Duodenal mucosa (tissue), 2 donors: Measurements from ENCODE around the gene ITGB1.
"Not testable (repeated sequence)": the region's sequence is repeated elsewhere in the genome, so short reads cannot be mapped to it uniquely, and the experiment has no call there.

ENCODE experiments used
- H3K27ac ChIP-seq: one replicate; pipeline ENCODE4 v1.7.0; 2013; ENCODE audit warnings: low read depth, low read length
- H3K27me3 ChIP-seq, 2 donors: one replicate each; pipeline ENCODE4 v1.7.0; 2013; ENCODE audit warnings: low read length in 2 of 2, control low read depth in 1 of 2; ENCODE audit not compliant: insufficient read depth in 2 of 2, control insufficient read depth in 1 of 2
- H3K36me3 ChIP-seq, 2 donors: one replicate each; pipeline ENCODE4 v1.7.0; 2013; ENCODE audit warnings: low read length in 2 of 2, control low read depth in 1 of 2; ENCODE audit not compliant: insufficient read depth in 2 of 2, control insufficient read depth in 1 of 2
- H3K4me1 ChIP-seq, 2 donors: one replicate each; pipeline ENCODE4 v1.7.0; 2013; ENCODE audit warnings: low read length in 2 of 2, control low read depth in 1 of 2; ENCODE audit not compliant: insufficient read depth in 2 of 2, control insufficient read depth in 1 of 2
- H3K4me3 ChIP-seq, 2 donors: one replicate each; pipeline ENCODE4 v1.7.0; 2013; ENCODE audit warnings: low read length in 2 of 2, low read depth in 1 of 2
- H3K9ac ChIP-seq, 2 donors: one replicate each; pipeline ENCODE4 v1.7.0; 2013; ENCODE audit warnings: low read length in 2 of 2, low read depth in 1 of 2
- H3K9me3 ChIP-seq, 2 donors: one replicate each; pipeline ENCODE4 v1.7.0; 2013; ENCODE audit warnings: low read length in 2 of 2, control low read depth in 1 of 2; ENCODE audit not compliant: control insufficient read depth in 1 of 2

ITGB1 gene

GRCh38 chr10:32958085-32959005 lies at the start of gene ITGB1:
Gene ITGB1 (minus strand): TSS chr10:32958230. CDS start chr10:32935558, 22,672 bp downstream.
- peak within 1 kb of the TSS; percentile 90 to 99 for H3K4me3 ChIP-seq
- H3K27me3 ChIP-seq: no peaks in the 10 kb centered on the region
- peak within 1 kb of the TSS; percentile 99 to 100 for H3K9ac ChIP-seq
- peaks cover 48% of the 10 kb centered on the region in 2 donors for H3K4me1 ChIP-seq
- H3K36me3 ChIP-seq: no peaks in the 10 kb centered on the region
- H3K27ac ChIP-seq: peak within 1 kb of the TSS; percentile 91
- no peaks in the 10 kb centered on the region for H3K9me3 ChIP-seq

GRCh38 chr10:33006342-33006887 lies 48.4 kb upstream of the ITGB1 start:
- H3K9ac ChIP-seq: peak overlapping the region in 1 of 2 donors; percentile 73
- H3K27ac ChIP-seq: no peak overlapping the region
- peaks cover 4 to 5% of the 10 kb centered on the region in 2 donors for H3K4me1 ChIP-seq
- H3K9me3 ChIP-seq: no peaks in the 10 kb centered on the region
- no peak overlapping the region for H3K4me3 ChIP-seq
- H3K36me3 ChIP-seq: no peaks in the 10 kb centered on the region
- H3K27me3 ChIP-seq: no peaks in the 10 kb centered on the region

- Histone ChIP-seq H3K36me3 (no peaks in the 10 kb centered on the region), H3K4me3 (peak overlapping the region; percentile 75 to 84), H3K4me1 (peaks cover 4 to 5% of the 10 kb centered on the region in 2 donors), H3K27me3 (no peaks in the 10 kb centered on the region), H3K27ac (peak overlapping the region; percentile 76), H3K9me3 (no peaks in the 10 kb centered on the region), H3K9ac (peak overlapping the region; percentile 67 to 73)
Observed at GRCh38 chr10:33005322-33006301, 47.6 kb upstream of the ITGB1 start.

- Histone ChIP-seq H3K27me3 (no peaks in the 10 kb centered on the region), H3K9ac (no peak overlapping the region), H3K4me3 (no peak overlapping the region), H3K27ac (no peak overlapping the region), H3K4me1 (peaks cover 4 to 5% of the 10 kb centered on the region in 2 donors), H3K9me3 (no peaks in the 10 kb centered on the region), H3K36me3 (no peaks in the 10 kb centered on the region)
Observed at GRCh38 chr10:33001908-33002492, 44.0 kb upstream of the ITGB1 start.

DNA sequence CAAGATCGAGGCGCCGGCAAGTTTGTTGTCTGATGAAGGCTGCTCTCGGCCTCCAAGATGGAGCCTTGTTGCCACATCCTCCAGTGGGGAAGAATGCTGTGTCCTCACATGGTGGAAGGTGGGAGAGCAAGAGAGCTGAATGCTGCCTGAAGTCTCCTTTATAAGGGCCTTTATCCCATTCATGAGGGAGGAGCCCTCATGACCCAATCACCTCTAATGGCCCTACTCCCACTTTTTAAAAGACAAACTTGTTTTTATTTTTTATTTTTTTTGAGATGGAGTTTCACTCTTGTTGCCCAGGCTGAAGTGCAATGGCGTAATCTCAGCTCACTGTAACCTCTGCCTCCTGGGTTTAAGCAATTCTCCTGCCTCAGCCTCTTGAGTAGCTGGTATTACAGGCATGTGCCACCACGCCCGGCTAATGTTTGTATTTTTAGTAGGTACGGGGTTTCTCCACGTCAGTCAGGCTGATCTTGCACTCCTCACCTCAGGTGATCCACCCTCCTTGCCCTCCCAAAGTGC lies 40.1 kb upstream of the ITGB1 start:
- H3K9me3 ChIP-seq, H3K27me3 ChIP-seq, H3K27ac ChIP-seq, H3K4me1 ChIP-seq, H3K36me3 ChIP-seq, H3K4me3 ChIP-seq, H3K9ac ChIP-seq: not testable (repeated sequence)

DNA sequence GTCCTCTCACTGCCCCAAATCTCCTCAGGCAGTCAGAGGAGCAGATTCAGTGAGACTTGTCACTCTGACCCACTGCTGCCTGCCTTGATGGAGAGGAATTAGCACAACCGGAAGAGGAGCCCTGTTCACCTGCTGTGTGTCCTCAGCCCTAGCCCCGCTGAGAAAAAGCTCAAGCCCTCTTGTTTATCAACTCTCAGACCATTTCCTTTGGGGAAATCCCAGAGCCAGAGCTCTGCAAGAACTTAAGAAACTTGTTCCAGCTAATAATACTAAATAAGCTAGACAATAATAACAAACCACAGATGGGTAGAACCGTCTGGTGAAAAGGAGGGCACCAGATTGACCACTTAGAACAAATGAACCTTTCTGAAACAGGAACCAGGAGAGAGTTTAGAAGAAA lies 37.7 kb upstream of the ITGB1 start:
- no peaks in the 10 kb centered on the region for H3K27me3 ChIP-seq
- no peaks in the 10 kb centered on the region for H3K36me3 ChIP-seq
- H3K4me3 ChIP-seq: no peak overlapping the region
- H3K9me3 ChIP-seq: no peaks in the 10 kb centered on the region
- H3K9ac ChIP-seq: no peak overlapping the region
- H3K27ac ChIP-seq: no peak overlapping the region
- peaks cover 0 to 4% of the 10 kb centered on the region in 2 donors for H3K4me1 ChIP-seq

DNA sequence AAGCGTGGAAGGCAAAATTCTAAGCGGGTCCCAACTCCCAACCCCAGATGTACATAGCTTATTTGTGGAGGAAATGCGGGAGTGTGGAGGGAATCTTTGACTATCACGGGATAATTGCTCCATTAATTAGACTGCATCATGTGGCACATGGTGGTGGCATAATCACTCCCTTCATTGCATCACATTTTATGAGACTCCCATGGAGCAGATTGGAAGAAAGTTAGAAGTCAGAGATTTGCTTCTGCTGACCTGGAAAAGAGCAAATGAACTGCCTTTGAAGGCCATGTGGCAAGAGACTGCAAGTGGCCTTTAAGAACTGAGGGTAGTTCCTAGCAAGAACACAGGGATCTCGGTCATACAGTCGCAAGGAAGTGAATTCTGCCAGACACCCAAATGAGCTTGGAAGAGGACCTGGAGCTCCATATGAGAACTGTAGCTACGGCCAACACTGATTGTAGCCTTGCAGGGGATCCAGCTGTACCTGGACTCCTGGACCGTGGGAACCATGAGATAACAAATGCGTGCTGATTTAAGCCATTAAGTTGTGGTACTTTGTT lies 37.1 kb upstream of the ITGB1 start:
- Histone ChIP-seq H3K9ac (no peak overlapping the region), H3K4me3 (no peak overlapping the region), H3K27ac (no peak overlapping the region), H3K4me1 (peaks cover 0 to 4% of the 10 kb centered on the region in 2 donors), H3K36me3 (no peaks in the 10 kb centered on the region), H3K9me3 (no peaks in the 10 kb centered on the region), H3K27me3 (no peaks in the 10 kb centered on the region)

DNA sequence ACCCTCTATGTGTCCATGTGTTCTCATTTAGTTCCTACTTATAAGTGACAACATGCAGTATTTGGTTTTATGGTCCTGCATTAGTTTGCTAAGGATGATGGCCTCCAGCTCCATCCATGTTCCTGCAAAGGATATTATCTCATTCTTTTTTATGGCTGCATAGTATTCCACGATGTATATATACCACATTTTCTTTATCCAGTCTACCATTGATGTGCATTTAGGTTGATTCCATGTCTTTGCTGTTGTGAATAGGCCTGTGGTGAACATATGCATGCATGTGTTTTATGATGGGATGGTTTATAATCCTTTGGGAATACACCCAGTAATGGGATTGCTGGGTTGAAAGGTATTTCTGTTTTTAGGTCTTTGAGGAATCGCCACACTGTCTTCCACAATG lies 36.6 kb upstream of the ITGB1 start:
- not testable (repeated sequence) for H3K9me3 ChIP-seq, H3K4me3 ChIP-seq, H3K27ac ChIP-seq, H3K4me1 ChIP-seq, H3K9ac ChIP-seq, H3K36me3 ChIP-seq, H3K27me3 ChIP-seq

- H3K27ac ChIP-seq, H3K36me3 ChIP-seq: not testable (repeated sequence)
Observed at GRCh38 chr10:32992310-32992709, 34.3 kb upstream of the ITGB1 start.

More at GRCh38 chr10:32992310-32992709, 34.3 kb upstream of the ITGB1 start:
- H3K4me1 ChIP-seq, H3K27me3 ChIP-seq, H3K4me3 ChIP-seq, H3K9me3 ChIP-seq, H3K9ac ChIP-seq: not testable (repeated sequence)
